Measurements from ENCODE around the gene DNAH9. TPM values are rescaled to one million over a fixed set of nuclear protein-coding genes. Genes with fewer than 3 reads are reported as not detected.

The DNAH9 gene
- polyA plus RNA-seq, 1 donor from 2014 or later: 2.0 TPM

- Histone ChIP-seq H3K27ac (ENCODE audit: low read length) (no peak overlapping the region), H3K9ac (ENCODE audit: low read length) (no peak overlapping the region), H4K20me1 (ENCODE audit: insufficient read depth) (no peaks in the 10 kb centered on the region), H3K4me2 (ENCODE audit: low read length) (no peak overlapping the region), H3K9me2 (ENCODE audit: insufficient read depth, low read length) (no peaks in the 10 kb centered on the region), H3K9me3 (ENCODE audit: low read length) (no peaks in the 10 kb centered on the region), H2AFZ (ENCODE audit: low read depth, low read length) (no peak overlapping the region), H3K36me3 (ENCODE audit: insufficient read depth, low read length) (no peaks in the 10 kb centered on the region), H3F3A (ENCODE audit: insufficient read depth, low read length, poor library complexity, severe bottlenecking) (no peaks in the 10 kb centered on the region), H3K4me3 (ENCODE audit: low read length) (no peak overlapping the region), H3K27me3 (ENCODE audit: insufficient read depth, low read depth, low read length) (no peaks in the 10 kb centered on the region), H3K79me2 (replicated peaks; ENCODE audit: insufficient read depth, low read length) (no peaks in the 10 kb centered on the region)
- TF ChIP-seq MXI1 (conservative IDR thresholded peaks at IDR 0.05; ENCODE audit: poor library complexity, severe bottlenecking) (no peak), REST (IDR thresholded peaks at IDR 0.05; ENCODE audit: borderline replicate concordance) (no peak), EP300 (conservative IDR thresholded peaks at IDR 0.05; ENCODE audit: poor library complexity, severe bottlenecking) (no peak), POLR2AphosphoS5 (IDR thresholded peaks at IDR 0.05) (no peak), TAF1 (IDR thresholded peaks at IDR 0.05; ENCODE audit: low read depth) (no peak), RAD21 (conservative IDR thresholded peaks at IDR 0.05) (no peak), CTCF (IDR thresholded peaks at IDR 0.05; ENCODE audit: poor library complexity, severe bottlenecking) (no peak), EZH2 (IDR thresholded peaks at IDR 0.05; ENCODE audit: borderline replicate concordance, insufficient read depth, low read length, poor library complexity, severe bottlenecking) (no peak), SMC3 (conservative IDR thresholded peaks at IDR 0.05; ENCODE audit: poor library complexity) (no peak)
Observed at GRCh38 chr17:11943759-11944347, 345.6 kb downstream of the DNAH9 start.

- no peak for TF ChIP-seq CTCF (IDR thresholded peaks at IDR 0.05; ENCODE audit: poor library complexity, severe bottlenecking)
- TF ChIP-seq SMC3 (conservative IDR thresholded peaks at IDR 0.05; ENCODE audit: poor library complexity): no peak
- TF ChIP-seq EZH2 (IDR thresholded peaks at IDR 0.05; ENCODE audit: borderline replicate concordance, insufficient read depth, low read length, poor library complexity, severe bottlenecking): no peak
- no peak for TF ChIP-seq RAD21 (conservative IDR thresholded peaks at IDR 0.05)
- no peak for TF ChIP-seq EP300 (conservative IDR thresholded peaks at IDR 0.05; ENCODE audit: poor library complexity, severe bottlenecking)
- Histone ChIP-seq H3K4me2 (ENCODE audit: low read length) (no peak overlapping the region), H3K9ac (ENCODE audit: low read length) (no peak overlapping the region), H3K27ac (ENCODE audit: low read length) (no peak overlapping the region), H3K36me3 (ENCODE audit: insufficient read depth, low read length) (no peaks in the 10 kb centered on the region), H3K79me2 (replicated peaks; ENCODE audit: insufficient read depth, low read length) (no peaks in the 10 kb centered on the region), H3F3A (ENCODE audit: insufficient read depth, low read length, poor library complexity, severe bottlenecking) (no peaks in the 10 kb centered on the region), H3K27me3 (ENCODE audit: insufficient read depth, low read depth, low read length) (no peaks in the 10 kb centered on the region), H3K4me3 (ENCODE audit: low read length) (no peak overlapping the region), H4K20me1 (ENCODE audit: insufficient read depth) (no peaks in the 10 kb centered on the region), H3K9me3 (ENCODE audit: low read length) (no peaks in the 10 kb centered on the region), H3K9me2 (ENCODE audit: insufficient read depth, low read length) (no peaks in the 10 kb centered on the region), H2AFZ (ENCODE audit: low read depth, low read length) (no peak overlapping the region)
Observed at GRCh38 chr17:11944587-11944986, 346.3 kb downstream of the DNAH9 start.

Measured in neural cell (in vitro differentiated cells).